ENCODE measurements around the gene FOXN3. TPM values are rescaled to one million over a fixed set of nuclear protein-coding genes. Genes with fewer than 3 reads are reported as not detected.

Gene FOXN3
- total and polyA plus RNA-seq, 2 experiments from 2014 or later, result 98.9 to 167 TPM

- ATAC-seq (no peak), DNase-seq (ENCODE audit: low spot score) (no peak)
- peak overlapping the region; percentile 42; the same call in 1 of the 2 replicates for H3K4me2 ChIP-seq
- H3K36me3 ChIP-seq (ENCODE audit: insufficient read depth), result no peaks in the 10 kb centered on the region
- peaks cover 70% of the 10 kb centered on the region for H3K4me1 ChIP-seq (ENCODE audit: insufficient read depth)
- Mint-ChIP-seq H3K36me3 (ENCODE audit: low read depth) (peaks cover 57% of the 10 kb centered on the region), H3K27me3 (ENCODE audit: insufficient read depth, low read depth, poor library complexity) (peaks cover 23% of the 10 kb centered on the region), H3K27ac (peak overlapping the region; percentile 73), H3K9me3 (peaks cover 2% of the 10 kb centered on the region; the same call in 1 of the 3 replicates), H3K4me1 (peaks cover 74% of the 10 kb centered on the region), H3K4me3 (no peak overlapping the region)
- no peak for TF ChIP-seq REST (IDR thresholded peaks at IDR 0.05; ENCODE audit: unreplicated experiment)
- H4K20me1 ChIP-seq (replicated peaks; ENCODE audit: insufficient read depth), result peaks cover 2% of the 10 kb centered on the region
- no peak overlapping the region for H2AFZ ChIP-seq
- H3K27ac ChIP-seq (ENCODE audit: low read depth), result peak overlapping the region; percentile 71
- H3K4me3 ChIP-seq, result no peak overlapping the region
- 0 out of 2 replicates have a peak, but pooled peaks cover 3% of the 10 kb centered on the region for H3F3A ChIP-seq (replicated peaks; ENCODE audit: low read depth)
- H3K79me2 ChIP-seq (replicated peaks; ENCODE audit: insufficient read depth), result peaks cover 98% of the 10 kb centered on the region
- no peaks in the 10 kb centered on the region for H3K27me3 ChIP-seq (ENCODE audit: insufficient read depth)
- H3K9me2 ChIP-seq (ENCODE audit: insufficient read depth), result no peaks in the 10 kb centered on the region
These were observed 112.5 kb downstream of the FOXN3 start for GRCh38 chr14:89304561-89304960.

- no peak for DNase-seq (ENCODE audit: low spot score)
- Mint-ChIP-seq H3K4me1 (peaks cover 72% of the 10 kb centered on the region), H3K9me3 (peaks cover 2% of the 10 kb centered on the region; the same call in 1 of the 3 replicates), H3K36me3 (ENCODE audit: low read depth) (peaks cover 65% of the 10 kb centered on the region), H3K27me3 (ENCODE audit: insufficient read depth, low read depth, poor library complexity) (peaks cover 24% of the 10 kb centered on the region), H3K27ac (peak overlapping the region; percentile 89), H3K4me3 (no peak overlapping the region)
- Histone ChIP-seq H3K79me2 (replicated peaks; ENCODE audit: insufficient read depth) (peaks cover 98% of the 10 kb centered on the region), H3K4me3 (no peak overlapping the region), H3K27me3 (ENCODE audit: insufficient read depth) (no peaks in the 10 kb centered on the region), H3K9me2 (ENCODE audit: insufficient read depth) (no peaks in the 10 kb centered on the region), H4K20me1 (replicated peaks; ENCODE audit: insufficient read depth) (no peaks in the 10 kb centered on the region; the same call in 1 of the 2 replicates), H3K36me3 (ENCODE audit: insufficient read depth) (no peaks in the 10 kb centered on the region), H2AFZ (no peak overlapping the region), H3K4me2 (peak overlapping the region; percentile 42; the same call in 1 of the 2 replicates), H3K27ac (ENCODE audit: low read depth) (peak overlapping the region; percentile 71), H3K4me1 (ENCODE audit: insufficient read depth) (peaks cover 63% of the 10 kb centered on the region), H3F3A (replicated peaks; ENCODE audit: low read depth) (0 out of 2 replicates have a peak, but pooled peaks cover 3% of the 10 kb centered on the region)
- no peak; the same call in 2 of the 3 replicates for ATAC-seq
- TF ChIP-seq POLR2AphosphoS5 (IDR thresholded peaks at IDR 0.05; ENCODE audit: low read depth) (0 out of 2 replicates have a peak, but pooled peaks have one; percentile 16), EZH2phosphoT487 (IDR thresholded peaks at IDR 0.05; ENCODE audit: unreplicated experiment) (no peak), ZNF462 (CRISPR knock-in tag; IDR thresholded peaks at IDR 0.05) (no peak)
These were observed 113.3 kb downstream of the FOXN3 start for GRCh38 chr14:89303456-89304435.

All from GM23338 (cell line).